Prostate gland (tissue), 2 donors: ENCODE results near the gene PDE8A.

Experiments used
- CTCF ChIP-seq, 4 experiments: fragments of 200-600 bp in 2 of 4; fragments of 450-650 bp in 2 of 4; sonication (generic) in 2 of 4; IDR thresholded peaks; 1 replicate in 3 of 4; 2 replicates in 1 of 4; pipeline ENCODE4 v1.5.1; 2016 to 2019; ENCODE audit warnings: antibody characterized with exemption in 4 of 4, mild to moderate bottlenecking in 2 of 4, moderate library complexity in 2 of 4
- POLR2A ChIP-seq: fragments of 450-650 bp; IDR thresholded peaks from one replicate; pipeline ENCODE4 v1.6.1; 2016; ENCODE audit warnings: antibody characterized with exemption, mild to moderate bottlenecking
- POLR2AphosphoS5 ChIP-seq: sonication (generic); formaldehyde crosslinking; IDR thresholded peaks from one replicate; pipeline ENCODE4 v1.6.1; 2017; ENCODE audit warnings: antibody characterized with exemption

- TF ChIP-seq POLR2A, result no peak
- TF ChIP-seq CTCF (IDR thresholded peaks at IDR 0.05), result no peak
- TF ChIP-seq POLR2AphosphoS5, result no peak
Observed at GRCh38 chr15:84949845-84950569, 31.6 kb upstream of the PDE8A start.
